ENCODE data around the gene TDRD12. TPM values are rescaled to one million over a fixed set of nuclear protein-coding genes. Genes with fewer than 3 reads are reported as not detected.
"Not testable (repeated sequence)": the region's sequence is repeated elsewhere in the genome, so short reads cannot be mapped to it uniquely, and the experiment has no call there.

The TDRD12 gene
- total RNA-seq, 1 donor from 2014 or later: not detected

GRCh38 chr19:32711747-32712146, 7.8 kb upstream of the TDRD12 start:
- H3K36me3 Mint-ChIP-seq (ENCODE audit: low read depth, unreplicated experiment): peaks cover 3% of the 10 kb centered on the region

GRCh38 chr19:32716203-32716602, 3.4 kb upstream of the TDRD12 start:
- not testable (repeated sequence) for H3K27me3 Mint-ChIP-seq (ENCODE audit: unreplicated experiment); H3K4me1 Mint-ChIP-seq (ENCODE audit: unreplicated experiment); DNase-seq (ENCODE audit: low spot score); H3K4me3 Mint-ChIP-seq (ENCODE audit: unreplicated experiment); H3K27ac Mint-ChIP-seq (ENCODE audit: unreplicated experiment); H3K9me3 Mint-ChIP-seq (ENCODE audit: unreplicated experiment); H3K36me3 Mint-ChIP-seq (ENCODE audit: low read depth, unreplicated experiment)

More at GRCh38 chr19:32711747-32712146, 7.8 kb upstream of the TDRD12 start:
- Mint-ChIP-seq H3K4me3 (ENCODE audit: unreplicated experiment) (no peak overlapping the region), H3K27ac (ENCODE audit: unreplicated experiment) (no peak overlapping the region), H3K4me1 (ENCODE audit: unreplicated experiment) (no peaks in the 10 kb centered on the region), H3K27me3 (ENCODE audit: unreplicated experiment) (no peaks in the 10 kb centered on the region), H3K9me3 (ENCODE audit: unreplicated experiment) (no peaks in the 10 kb centered on the region)
- TF ChIP-seq CTCF (IDR thresholded peaks at IDR 0.05; ENCODE audit: unreplicated experiment): no peak
- DNase-seq (ENCODE audit: low spot score): no peak

GRCh38 chr19:32717496-32717895, 2.1 kb upstream of the TDRD12 start:
- Mint-ChIP-seq H3K27me3 (ENCODE audit: unreplicated experiment) (peaks cover 3% of the 10 kb centered on the region), H3K9me3 (ENCODE audit: unreplicated experiment) (no peaks in the 10 kb centered on the region), H3K27ac (ENCODE audit: unreplicated experiment) (no peak overlapping the region), H3K4me1 (ENCODE audit: unreplicated experiment) (no peaks in the 10 kb centered on the region), H3K36me3 (ENCODE audit: low read depth, unreplicated experiment) (peaks cover 2% of the 10 kb centered on the region), H3K4me3 (ENCODE audit: unreplicated experiment) (no peak overlapping the region)
- no peak for DNase-seq (ENCODE audit: low spot score)
- TF ChIP-seq CTCF (IDR thresholded peaks at IDR 0.05; ENCODE audit: unreplicated experiment): no peak

- Mint-ChIP-seq H3K9me3 (ENCODE audit: unreplicated experiment) (no peaks in the 10 kb centered on the region), H3K27me3 (ENCODE audit: unreplicated experiment) (peaks cover 3% of the 10 kb centered on the region), H3K4me3 (ENCODE audit: unreplicated experiment) (no peak overlapping the region), H3K4me1 (ENCODE audit: unreplicated experiment) (no peaks in the 10 kb centered on the region), H3K27ac (ENCODE audit: unreplicated experiment) (no peak overlapping the region), H3K36me3 (ENCODE audit: low read depth, unreplicated experiment) (no peaks in the 10 kb centered on the region)
- no peak for DNase-seq (ENCODE audit: low spot score)
- no peak for TF ChIP-seq CTCF (IDR thresholded peaks at IDR 0.05; ENCODE audit: unreplicated experiment)
Measured at GRCh38 chr19:32718286-32718685, 1.3 kb upstream of the TDRD12 start.

GRCh38 chr19:32720216-32720935, 809 bp downstream of the TDRD12 start:
- no peak overlapping the region for H3K27ac Mint-ChIP-seq (ENCODE audit: unreplicated experiment)
- H3K36me3 Mint-ChIP-seq (ENCODE audit: low read depth, unreplicated experiment): no peaks in the 10 kb centered on the region
- TF ChIP-seq CTCF (IDR thresholded peaks at IDR 0.05; ENCODE audit: unreplicated experiment): no peak
- no peaks in the 10 kb centered on the region for H3K9me3 Mint-ChIP-seq (ENCODE audit: unreplicated experiment)
- no peak for DNase-seq (ENCODE audit: low spot score)
- peaks cover 3% of the 10 kb centered on the region for H3K27me3 Mint-ChIP-seq (ENCODE audit: unreplicated experiment)
- no peaks in the 10 kb centered on the region for H3K4me1 Mint-ChIP-seq (ENCODE audit: unreplicated experiment)
- H3K4me3 Mint-ChIP-seq (ENCODE audit: unreplicated experiment): no peak overlapping the region

All from endothelial cell (in vitro differentiated cells).